ELF-1 (cell line): Measurements from ENCODE around the gene INO80D.
A peak's percentile ranks its signal among the peaks of the same experiment; 100 is the strongest.
"Not testable (repeated sequence)": the region's sequence is repeated elsewhere in the genome, so short reads cannot be mapped to it uniquely, and the experiment has no call there.

ENCODE experiments used
- DNase-seq: peaks from one replicate; pipeline ENCODE4 v3.0.0-alpha.2; 2016; ENCODE audit warnings: low read depth, low spot score

INO80D gene, protein sequence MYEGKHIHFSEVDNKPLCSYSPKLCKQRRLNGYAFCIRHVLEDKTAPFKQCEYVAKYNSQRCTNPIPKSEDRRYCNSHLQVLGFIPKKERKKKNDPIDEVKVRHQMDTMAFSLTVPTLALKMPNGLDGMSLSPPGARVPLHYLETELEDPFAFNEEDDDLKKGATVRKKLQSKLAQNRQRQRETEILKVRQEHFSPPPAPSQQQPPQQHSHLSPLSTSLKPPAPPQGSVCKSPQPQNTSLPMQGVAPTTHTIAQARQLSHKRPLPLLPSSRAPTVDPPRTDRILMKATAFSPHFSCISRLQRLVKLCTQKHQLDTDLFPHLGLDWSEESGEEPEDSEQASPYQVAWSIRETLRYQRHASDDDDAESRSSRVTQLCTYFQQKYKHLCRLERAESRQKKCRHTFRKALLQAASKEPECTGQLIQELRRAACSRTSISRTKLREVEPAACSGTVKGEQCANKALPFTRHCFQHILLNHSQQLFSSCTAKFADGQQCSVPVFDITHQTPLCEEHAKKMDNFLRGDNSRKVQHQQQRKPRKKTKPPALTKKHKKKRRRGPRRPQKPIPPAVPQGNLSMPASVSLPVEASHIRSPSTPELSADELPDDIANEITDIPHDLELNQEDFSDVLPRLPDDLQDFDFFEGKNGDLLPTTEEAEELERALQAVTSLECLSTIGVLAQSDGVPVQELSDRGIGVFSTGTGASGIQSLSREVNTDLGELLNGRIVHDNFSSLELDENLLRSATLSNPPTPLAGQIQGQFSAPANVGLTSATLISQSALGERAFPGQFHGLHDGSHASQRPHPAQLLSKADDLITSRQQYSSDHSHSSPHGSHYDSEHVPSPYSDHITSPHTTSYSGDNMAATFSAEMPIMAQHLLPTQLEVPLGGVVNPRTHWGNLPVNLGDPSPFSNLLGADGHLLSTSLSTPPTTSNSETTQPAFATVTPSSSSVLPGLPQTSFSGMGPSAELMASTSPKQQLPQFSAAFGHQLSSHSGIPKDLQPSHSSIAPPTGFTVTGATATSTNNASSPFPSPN

DNA sequence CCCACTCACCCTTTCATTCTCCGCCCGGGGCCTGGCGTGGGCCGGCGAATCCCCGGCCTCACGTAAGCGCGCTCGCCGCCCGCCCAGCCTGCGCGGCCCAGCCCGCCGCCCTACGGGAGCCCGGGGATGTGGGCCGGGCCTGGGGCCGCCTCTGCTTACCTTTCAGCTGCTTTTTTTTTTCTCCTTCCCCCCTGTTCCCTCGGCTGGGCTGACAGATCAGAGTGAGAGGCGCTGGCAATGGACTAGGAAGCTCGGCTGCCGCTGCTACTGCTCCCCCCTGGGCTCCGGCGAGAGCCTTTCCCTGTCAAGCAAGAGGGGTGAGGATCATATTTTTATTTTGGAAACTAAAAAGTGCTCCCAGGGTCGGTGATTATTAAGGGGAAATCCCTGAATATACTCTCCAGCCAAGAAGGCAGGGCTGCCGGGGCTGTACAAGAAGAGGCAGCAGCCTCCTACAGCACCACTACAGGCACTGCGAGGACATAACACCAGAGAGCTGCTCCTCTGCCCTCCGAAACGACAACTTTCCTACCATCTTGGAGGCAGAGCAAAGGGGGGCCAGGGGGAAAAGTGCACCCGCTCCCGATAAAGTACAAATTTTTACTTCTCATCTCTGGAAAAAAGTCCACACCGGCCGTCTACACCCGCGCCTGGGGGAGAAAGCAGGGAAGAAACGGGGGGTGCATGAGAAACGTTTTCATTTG lies at the start of gene INO80D:
Gene INO80D (minus strand): TSS at position 433 of the 704 bp plus-strand sequence. CDS start 23,158 bp downstream, outside the sequence.
- peak; percentile 92 for DNase-seq

- DNase-seq = no peak
These were observed 41.7 kb upstream of the INO80D start for GRCh38 chr2:206127656-206128055.

- DNase-seq = no peak
These were observed 39.9 kb upstream of the INO80D start for GRCh38 chr2:206125901-206126300.

GRCh38 chr2:206122569-206122968 lies 36.6 kb upstream of the INO80D start:
- DNase-seq = not testable (repeated sequence)

GRCh38 chr2:206116278-206116677 lies 30.3 kb upstream of the INO80D start:
- no peak for DNase-seq

GRCh38 chr2:206115026-206115578 lies 29.1 kb upstream of the INO80D start:
- no peak for DNase-seq

GRCh38 chr2:206112846-206113547 lies 27.0 kb upstream of the INO80D start:
- DNase-seq = no peak

GRCh38 chr2:206112108-206112507 lies 26.1 kb upstream of the INO80D start:
- no peak for DNase-seq

DNA sequence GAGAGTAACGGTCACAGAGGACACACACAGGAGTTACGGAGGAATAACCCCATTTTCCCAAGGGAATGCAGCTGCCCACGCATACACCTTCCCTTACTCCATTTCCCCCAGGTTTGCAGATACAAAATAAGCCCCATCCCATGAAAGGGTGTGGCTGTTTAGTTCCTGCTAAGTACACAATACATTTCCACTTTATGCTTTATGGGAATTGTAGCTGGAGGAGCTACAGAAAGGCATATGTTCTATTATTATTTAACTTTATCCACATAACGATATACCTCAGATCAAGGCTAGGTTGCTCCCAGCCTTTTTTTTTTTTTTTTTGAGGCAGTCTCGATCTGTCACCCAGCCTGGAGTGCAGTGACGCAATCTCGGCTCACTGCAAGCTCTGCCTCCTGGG lies 22.7 kb upstream of the INO80D start:
- no peak for DNase-seq

DNA sequence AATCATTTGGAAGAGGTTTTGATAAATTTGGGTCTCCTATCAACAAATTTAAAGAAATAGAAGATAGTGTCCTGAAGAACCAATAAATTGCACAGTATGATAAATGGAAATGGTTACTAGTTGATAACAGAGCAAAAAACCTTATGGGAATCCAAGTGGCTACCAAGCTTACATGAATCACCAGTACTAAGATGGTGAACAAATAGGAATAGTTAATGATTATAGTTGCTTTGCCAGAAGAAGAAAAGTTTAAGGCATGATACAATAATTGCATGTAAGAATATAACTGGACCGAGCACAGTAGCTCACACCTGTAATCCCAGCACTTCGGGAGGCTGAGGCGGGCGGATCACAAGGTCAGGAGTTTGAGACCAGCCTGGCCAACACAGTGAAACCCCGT lies 19.6 kb upstream of the INO80D start:
- DNase-seq = no peak

DNA sequence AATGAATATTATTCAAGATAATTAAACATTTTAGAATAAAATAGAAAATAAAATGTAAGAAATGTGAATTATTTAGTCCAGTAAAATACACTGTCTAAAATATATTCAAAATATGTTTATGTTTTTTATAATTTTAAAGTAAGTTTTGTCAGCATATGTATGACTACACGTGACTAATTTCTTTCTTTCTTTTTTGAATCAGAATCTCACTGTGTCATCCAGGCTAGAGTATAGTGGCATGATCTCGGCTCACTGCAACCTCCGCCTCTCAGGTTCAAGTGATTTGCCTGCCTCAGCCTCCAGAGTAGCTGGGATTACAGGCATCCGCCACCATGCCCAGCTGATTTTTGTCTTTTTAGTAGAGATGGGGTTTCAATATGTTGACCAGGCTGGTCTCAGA lies 19.1 kb upstream of the INO80D start:
- DNase-seq = no peak

DNA sequence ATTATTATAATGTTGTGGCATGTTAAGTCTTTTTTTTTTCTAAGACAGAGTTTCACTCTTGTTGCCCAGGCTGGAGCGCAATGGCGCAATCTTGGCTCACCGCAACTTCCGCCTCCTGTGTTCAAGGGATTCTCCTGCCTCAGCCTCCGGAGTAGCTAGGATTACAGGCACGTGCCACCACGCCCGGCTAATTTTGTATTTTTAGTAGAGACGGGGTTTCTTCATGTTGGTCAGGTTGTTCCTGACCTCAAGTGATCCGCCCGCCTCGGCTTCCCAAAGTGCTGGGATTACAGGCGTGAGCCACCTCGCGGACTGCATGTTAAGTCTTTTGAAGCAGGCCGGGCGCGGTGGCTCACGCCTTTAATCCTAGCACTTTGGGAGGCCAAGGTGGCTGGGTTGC lies 12.9 kb upstream of the INO80D start:
- not testable (repeated sequence) for DNase-seq

DNA sequence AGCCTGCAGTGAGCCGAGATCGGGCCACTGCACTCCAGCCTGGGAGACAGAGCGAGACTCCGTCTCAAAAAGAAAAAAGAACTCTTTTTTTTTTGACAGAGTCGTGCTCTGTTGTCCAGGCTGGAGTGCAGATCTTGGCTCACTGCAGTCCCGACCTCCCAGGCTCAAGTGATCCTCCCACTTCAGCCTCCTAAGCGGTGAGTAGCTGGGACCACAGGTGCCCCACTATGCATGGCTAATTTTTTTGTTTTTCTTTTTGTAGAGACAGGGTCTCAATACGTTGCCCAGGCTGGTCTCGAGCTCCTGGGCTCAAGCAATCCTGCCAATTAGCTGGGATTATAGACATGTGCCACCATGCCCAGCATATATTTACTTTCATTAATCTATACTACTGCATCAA lies 12.5 kb upstream of the INO80D start:
- no peak for DNase-seq

GRCh38 chr2:206096876-206097275 lies 10.9 kb upstream of the INO80D start:
- no peak for DNase-seq

DNA sequence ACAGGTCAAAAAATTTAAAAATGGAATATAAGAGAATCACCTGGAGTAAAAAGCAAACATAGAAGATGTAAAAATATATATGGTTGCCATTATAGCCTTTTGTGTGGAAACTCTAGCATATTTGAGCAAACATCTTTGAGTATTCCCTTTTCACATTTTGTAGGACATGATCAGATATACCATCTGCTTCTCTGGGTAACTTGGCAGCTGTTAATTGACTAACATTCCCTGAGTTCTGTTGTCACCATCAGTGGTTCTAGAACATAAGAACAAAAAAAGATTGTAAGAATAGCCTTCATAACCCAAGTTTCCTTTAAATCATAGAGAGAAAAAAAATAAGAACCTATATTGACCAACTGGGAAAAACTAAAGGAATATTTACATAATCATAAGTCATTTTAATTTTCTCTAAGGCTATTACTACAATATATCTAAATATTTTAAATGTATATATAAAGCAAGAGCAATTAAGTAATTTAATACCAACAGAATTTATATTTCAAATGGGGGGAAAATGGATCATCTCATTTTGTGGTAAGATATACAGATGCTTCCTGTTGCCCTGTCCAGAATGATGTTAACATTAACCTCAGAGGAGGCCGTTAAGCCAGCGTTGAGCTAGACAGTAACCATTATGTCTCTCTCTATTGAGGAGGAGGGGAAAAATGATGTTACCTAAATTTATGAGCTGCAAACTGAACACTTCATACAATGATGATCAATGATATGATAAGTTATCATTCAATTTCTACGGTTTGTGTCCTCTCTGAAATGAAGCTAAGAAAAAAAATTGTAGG lies 9.8 kb upstream of the INO80D start:
- no peak for DNase-seq

- no peak for DNase-seq
These were observed 6.3 kb upstream of the INO80D start for GRCh38 chr2:206092297-206092696.

DNA sequence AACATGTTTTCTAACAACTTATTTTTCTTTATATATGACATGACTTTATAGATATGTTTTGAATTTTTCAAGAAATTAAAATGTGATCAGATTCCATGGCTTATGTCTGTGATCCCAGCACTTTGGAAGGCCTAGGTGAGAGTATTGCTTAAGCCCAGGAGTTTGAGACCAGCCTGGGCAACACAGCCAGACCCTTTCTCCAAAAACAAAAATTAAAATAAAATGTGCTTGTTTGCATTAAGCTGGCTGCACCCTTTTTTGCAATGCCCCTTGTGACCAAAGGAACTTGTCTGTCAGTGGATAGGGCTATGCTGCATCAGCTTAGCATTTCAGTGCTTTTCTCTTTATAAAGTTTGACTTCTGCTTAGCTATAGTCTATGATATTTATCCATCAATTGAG lies 2.3 kb upstream of the INO80D start:
- DNase-seq = no peak

GRCh38 chr2:206086716-206087350 lies 859 bp upstream of the INO80D start:
- DNase-seq = no peak
